ENCODE results near the gene ARL3.

ARL3 gene

DNA sequence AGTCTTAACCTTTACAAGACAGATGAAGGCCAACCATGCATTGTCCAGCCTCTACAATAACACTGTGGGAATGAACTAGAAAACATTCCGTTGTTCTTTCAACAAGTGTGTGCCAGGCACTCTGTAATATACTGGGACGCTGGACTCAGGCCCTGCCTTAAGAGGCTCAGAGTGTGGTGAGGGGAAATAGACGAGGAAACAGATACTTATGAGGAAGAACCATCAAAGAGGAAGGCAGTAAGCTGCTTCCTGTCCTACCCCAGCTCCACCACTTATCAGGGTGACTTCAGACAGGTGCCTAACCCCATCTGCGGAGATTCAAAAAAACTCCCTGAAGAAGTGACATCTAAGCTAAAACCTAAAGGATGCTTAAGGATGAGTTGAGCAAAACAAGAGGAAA, 78.8 kb downstream of the ARL3 start:
- DNase-seq (ENCODE audit: low read depth) = no peak

DNA sequence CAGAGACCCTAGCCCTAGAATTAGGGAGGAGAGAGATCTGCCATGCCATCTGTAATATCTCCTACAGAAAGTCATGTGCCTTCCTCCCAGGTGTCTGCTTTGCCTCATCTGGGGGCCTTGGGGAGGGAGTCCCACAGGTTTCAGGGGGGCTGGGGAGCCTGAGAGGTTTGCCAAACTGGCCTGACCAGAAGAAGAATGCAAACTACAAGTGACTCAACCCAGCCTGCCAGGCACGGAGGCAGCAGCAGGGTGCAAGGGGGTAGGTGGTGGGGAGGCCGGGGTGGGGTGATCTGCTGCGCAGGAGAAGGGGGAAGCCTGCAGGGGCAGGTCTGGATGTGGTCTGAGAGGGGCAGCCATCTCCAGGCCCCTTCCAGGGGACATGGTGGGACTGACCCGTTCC, 79.5 kb downstream of the ARL3 start:
- DNase-seq (ENCODE audit: low read depth) = no peak

DNA sequence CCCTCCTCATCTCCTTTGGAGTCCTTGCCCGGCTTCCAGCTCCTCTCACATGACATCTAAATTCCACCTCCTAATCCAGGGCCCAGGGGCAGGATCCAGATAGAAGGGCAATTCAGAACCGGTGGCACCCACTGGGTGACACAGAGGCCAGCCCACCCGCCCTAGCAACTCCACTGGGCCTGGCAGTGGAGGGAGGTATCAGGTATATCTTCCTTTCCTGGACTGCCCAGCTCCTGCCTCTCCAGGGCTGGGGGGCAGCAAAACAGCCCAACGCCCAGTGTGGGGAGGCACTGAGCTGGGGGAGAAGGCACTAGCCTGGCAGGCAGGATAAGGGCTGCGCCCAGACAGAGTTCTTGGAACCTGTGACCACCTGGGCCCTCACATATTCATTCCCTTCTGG, 80.3 kb downstream of the ARL3 start:
- no peak for DNase-seq (ENCODE audit: low read depth)

DNA sequence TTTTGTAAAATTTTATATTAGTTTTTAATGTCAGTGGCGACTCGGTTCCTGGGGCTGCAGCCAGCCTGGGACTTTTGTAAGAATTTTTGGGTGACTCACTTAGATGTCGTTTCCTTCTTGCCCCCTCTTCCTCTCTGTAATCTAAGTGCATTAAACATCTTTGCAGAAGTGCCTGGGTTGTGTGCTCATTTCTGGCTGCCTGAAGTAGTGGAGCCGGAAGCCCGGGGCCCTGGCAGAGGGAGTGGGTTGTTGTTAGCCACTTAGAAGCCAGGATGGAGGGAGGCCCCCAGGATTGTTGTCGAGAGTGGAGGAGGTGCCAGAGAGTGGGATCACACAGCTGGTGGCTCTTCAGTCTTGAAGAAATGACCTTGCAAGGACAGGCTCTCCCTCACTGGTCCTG, 80.9 kb downstream of the ARL3 start:
- no peak for DNase-seq (ENCODE audit: low read depth)

DNA sequence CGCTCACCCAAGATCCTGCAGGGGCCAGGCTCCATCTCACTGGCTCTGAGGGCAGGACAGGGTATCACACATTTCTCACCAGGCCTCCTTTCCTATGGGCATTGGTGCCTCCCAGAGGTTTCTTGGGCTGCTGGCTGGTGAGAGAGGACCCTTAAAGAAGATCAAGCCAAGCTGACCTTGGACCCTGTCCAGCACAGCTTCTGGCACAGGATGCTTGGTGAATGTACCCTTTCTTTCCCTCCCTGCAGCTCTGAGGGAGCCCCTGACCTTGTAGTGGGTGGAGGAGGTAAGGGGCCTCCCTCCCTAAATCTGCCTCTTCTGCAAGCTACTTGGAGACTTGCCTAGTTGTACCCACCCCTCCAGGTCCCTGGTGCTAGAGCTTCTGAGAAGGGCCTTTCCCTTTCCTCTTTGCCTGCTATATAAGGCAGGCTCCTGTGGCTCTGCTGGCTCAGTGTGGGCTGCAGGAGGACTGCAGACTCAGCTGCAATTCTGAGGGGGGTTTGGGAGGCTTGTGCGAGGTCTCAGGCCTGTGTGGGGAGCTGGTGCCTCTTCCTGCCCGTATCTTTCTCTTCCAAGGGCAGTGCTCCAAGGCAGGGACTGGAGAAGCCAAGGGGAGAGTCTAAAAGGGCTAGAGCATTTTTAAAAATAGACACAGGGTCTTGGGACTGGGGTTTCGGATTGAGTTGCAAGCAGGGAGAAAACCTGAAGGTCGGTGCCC, 81.6 kb downstream of the ARL3 start:
- DNase-seq (ENCODE audit: low read depth) = no peak

DNA sequence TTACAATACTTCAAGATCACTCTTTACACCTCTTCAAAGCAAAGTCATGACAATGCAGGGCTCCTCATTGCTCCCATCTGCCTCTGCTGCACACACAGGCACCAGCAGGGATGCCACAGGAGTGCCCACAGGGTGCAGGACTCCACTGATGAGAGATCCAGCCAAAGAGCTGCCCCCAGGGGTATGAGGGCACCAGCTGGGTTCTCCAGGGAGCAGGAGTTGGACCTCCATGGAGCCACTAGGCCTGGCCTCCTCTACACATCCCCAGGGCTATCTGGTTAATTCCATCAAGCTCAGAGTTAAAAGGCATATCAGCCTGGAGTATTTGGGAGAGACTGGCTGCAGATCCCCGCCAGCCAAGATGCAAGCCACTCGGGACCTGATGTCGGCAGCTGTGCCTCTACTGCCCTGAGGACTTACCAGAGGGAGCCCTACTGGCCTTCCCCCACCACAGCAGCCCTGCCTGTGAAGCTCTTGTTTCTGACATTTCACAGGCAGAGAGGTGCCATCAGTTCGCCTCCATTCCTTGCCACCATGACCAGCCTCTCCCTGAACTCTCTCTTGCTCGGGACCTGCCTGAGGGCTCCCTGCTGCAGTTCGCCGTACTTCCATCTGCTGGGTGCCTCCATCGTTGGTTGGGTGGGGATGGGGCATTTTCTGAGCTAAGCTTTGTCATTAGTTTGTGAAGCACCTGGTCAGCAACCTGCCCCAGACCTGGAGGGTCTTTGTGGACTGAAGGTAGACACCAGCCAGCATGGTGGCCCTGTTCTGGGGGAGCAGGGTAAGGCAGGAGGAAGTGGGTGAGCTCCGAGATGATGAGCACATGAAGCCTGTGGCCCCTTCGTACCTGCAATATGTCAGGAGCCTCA, 82.4 kb downstream of the ARL3 start:
- DNase-seq (ENCODE audit: low read depth) = no peak

DNA sequence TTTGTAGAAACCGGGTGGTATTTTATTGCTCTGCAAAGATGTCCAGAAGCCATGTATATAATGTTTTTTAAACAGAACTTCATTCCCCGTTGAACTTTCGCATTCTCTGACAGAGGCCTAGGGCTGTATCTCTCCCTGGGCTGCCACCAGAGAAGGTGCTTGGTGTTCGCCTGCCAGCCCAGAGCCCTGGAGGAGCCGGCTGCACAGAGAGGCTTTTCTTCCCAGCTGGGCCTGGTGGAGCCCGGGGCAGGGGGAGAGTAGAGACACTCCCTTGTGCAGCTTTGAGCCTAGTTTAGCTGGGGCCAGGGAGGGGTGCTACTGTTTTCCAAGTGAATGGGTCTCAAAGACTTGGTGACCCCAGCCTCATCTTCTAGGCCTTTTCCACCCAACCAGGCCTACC, 83.5 kb downstream of the ARL3 start:
- DNase-seq (ENCODE audit: low read depth) = no peak

DNA sequence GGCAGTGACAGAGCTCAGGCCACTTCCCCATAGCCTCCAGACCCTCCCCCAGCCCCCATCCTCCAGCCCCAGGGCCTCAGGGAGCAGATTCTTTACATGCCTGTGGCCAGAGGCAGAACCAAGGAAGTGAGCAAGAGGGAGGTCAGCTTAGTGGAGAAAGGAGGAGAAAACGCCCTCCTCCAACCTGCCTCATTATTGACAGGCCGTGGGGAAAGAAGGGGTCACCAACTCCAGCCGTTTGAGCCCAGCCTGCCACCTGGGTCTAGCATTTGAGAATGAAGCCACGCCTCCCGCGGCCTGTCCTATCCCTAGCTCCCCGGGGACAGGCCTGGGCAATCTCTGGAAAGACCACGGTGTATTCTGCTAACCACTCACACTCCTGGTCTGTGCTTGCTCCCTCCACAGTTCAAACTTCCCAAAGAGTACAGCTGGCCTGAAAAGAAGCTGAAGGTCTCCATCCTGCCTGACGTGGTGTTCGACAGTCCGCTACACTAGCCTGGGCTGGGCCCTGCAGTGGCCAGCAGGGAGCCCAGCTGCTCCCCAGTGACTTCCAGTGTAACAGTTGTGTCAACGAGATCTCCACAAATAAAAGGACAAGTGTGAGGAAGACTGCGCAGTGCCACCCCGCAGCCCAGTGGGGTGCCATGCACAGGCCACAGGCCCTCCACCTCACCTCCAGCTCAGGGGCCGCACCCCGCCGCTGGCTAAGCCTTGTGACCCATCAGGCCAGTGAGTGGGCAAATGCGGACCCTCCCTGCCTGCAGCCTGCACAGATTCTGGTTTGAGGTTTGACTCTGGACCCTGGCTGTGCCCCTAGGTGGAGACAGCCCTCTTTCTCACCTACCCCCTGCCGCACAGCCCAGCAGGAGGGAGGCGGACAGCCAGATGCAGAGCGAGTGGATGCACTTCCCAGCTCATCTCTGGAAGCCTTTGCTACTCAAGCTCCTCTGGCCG, 84.3 kb downstream of the ARL3 start:
- no peak for DNase-seq (ENCODE audit: low read depth)

DNA sequence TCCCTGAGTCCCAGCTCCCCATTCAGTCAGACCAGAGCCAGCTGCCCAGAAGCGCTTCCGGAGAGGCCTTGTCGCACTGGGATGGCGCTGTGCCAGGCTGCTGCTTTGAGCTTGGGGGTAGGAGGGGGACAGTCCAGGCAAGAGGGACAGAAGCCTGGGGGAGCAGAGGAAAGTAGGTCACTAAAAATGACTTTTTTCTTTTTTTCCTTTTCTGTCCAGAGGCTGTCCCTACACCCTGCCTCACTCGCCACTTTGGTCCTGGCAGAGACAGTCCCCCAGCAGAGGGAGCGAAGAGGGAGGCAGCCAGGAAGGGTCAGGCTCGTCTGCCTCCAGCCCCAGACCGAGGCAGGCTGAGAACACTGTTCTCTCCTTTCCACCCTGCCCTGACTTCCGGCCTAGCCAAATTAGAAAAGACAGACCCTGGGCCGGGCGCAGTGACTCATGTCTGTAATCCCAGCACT, 85.7 kb downstream of the ARL3 start:
- DNase-seq (ENCODE audit: low read depth) = no peak

DNA sequence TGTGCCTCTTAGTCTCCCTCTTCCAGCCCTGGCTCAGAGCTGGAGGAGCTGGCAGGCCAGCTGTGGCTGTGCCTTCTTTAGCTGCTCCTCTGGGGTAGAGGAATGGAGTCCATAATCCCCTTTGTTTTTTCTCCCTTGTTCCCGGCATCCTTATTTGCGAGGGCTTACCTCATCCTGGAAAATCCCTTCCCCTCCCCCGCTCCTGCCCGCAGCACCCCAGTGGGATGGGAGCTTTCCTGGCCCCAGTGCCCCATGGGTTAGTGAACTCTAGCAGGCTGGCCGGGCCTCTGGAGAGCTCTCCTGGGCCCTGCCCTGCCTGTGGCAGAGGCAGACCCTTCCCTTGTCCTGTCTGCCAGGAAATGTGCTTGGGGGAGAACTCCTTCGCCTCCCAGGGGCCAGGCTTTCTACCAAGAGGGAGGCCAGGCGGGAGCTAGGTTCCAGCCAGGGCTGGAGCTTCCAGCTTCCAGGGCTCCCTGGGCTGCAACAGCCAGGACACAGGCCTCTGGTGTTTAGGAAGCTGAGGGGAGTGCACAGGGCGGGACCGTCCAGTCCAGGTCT, 86.4 kb downstream of the ARL3 start:
- DNase-seq (ENCODE audit: low read depth) = no peak

DNA sequence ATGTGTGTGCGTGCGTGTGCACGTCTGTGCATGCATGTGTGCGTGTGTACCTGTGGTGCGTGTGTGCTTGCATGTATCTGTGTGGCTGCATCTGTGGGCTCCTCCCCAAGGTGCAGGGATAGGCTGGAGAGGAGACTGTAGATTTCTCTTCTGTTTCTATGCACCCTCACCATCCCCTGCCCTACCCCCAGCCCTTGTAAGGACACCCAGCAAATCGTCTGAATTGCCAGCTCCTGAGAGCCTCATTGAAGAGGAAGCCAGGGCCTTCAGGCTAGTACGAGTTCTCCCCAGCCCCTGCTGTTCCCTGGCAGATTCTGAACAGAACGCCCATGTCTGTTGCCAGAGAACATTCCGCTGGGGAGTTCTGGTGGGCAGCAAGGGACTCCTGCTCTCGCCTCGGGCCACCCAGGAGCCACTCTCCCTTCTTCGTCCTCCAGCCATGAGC, 86.9 kb downstream of the ARL3 start:
- no peak for DNase-seq (ENCODE audit: low read depth)

DNA sequence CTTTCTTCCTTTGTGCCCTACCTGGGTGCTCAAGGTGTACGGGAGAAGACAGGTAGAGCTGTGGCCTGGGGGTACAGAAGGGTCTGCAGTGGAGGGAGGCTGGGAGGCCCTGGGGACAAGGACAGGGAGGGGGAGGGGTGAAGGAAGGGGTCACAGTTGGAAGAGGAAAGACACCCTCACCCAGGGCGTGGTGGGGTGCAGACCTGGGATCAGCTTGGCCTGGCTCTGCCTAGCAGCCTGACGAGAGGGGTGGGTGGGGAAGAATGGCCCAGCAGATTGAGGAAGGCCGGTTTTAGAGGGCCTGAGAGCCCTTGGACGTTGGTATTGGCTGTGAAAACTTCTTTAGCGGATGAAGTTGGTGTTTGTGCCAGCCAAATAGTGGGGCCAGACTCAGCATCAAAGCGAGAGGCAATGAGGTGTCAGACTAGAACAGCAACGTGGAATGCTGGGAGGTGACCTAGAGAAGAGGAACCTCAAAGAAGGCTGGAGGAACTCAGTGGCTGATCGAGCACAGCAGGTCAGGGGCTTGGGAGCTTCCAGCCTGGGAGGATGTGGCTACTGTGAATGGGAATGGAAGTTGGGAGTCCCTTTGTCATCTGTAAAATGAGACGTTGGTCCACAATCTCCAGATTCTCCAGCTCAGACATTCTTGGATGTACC, 88.0 kb downstream of the ARL3 start:
- DNase-seq (ENCODE audit: low read depth) = no peak

DNA sequence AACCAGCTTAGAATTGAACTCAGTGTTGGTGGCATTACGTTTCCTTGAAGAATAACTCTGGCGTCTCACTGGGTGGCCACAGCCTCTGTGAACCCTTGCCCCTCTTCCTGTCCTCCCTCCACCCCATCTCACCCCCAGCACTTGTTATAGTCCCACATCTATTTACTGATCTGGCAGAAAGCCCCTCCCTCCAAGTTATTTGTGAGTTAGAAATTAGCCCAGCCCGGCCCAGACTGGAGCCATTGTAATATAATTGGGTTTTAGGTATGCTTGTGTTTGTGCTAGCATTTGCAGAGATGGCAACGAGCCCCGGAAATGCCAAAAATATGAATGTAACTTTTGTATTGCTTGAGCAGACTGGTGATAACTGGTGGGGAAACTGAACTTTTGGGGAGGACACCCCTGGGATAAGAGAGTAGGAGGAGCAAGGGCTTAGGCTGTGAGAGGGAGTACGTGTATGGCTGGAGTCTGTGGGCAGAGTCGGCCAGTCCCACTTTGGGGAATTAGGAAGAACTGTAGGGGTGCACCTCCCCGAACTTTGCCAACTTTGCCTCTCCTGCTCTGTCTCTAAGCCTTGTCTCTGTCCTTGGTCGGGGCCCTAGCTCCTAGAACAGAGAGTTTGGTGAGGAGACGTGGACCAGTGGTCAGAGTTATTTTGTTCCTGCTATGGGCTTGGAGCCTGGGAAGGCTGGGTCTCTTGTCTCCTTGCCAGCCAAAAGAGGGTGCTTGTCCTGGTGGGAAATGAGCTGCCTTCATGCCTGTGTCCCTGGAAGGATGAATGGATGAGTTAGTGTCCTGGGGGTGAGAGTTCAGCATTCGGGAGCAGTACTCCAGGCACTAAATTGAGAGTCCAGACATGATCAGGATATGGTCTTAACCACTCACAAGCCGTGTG, 89.2 kb downstream of the ARL3 start:
- no peak for DNase-seq (ENCODE audit: low read depth)

DNA sequence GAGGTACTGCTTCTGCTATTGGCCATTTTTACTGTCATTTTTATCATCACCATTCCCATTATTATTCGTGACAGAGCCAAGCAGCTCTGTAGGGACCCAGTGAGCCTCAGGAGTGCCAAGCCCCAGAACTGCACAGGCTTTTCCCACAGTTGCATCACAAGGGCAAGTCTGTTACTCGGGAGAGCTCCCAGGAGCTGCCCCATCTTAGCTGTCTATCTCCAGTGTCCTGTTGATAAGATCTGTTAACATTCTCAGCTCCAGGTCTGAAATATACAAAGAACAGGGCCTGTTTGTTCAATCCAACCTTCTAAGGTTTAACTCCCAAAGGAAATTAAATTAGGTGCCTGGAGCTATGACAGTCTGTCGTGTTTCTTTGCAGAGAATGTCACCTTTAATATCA, 90.1 kb downstream of the ARL3 start:
- no peak for DNase-seq (ENCODE audit: low read depth)

All from activated T-cell treated with anti-CD3 and anti-CD28 coated beads for 1 hour (primary cell).